Ammon's horn (tissue), 1 donor: ENCODE results near the gene ALG3.
"Not testable (repeated sequence)": the region's sequence is repeated elsewhere in the genome, so short reads cannot be mapped to it uniquely, and the experiment has no call there.

Experiments
- DNase-seq: peaks from one replicate; pipeline ENCODE4 v3.0.0-alpha.2; 2016; ENCODE audit warnings: low spot score

The ALG3 gene

GRCh38 chr3:184248454-184249411, at the start of gene ALG3:
ALG3 (minus strand) TSS chr3:184248962; CDS start chr3:184248940, 22 bp downstream.
- peak; percentile 85 for DNase-seq

GRCh38 chr3:184296616-184297015, 47.9 kb upstream of the ALG3 start:
- no peak for DNase-seq

- no peak for DNase-seq
Observed at GRCh38 chr3:184295771-184296170, 47.0 kb upstream of the ALG3 start.

GRCh38 chr3:184291738-184292445, 43.1 kb upstream of the ALG3 start:
- no peak for DNase-seq

- DNase-seq = no peak
Observed at GRCh38 chr3:184291044-184291737, 42.4 kb upstream of the ALG3 start.

GRCh38 chr3:184290331-184290730, 41.6 kb upstream of the ALG3 start:
- no peak for DNase-seq

- peak; percentile 53 for DNase-seq
Observed at GRCh38 chr3:184289426-184289938, 40.7 kb upstream of the ALG3 start.

- DNase-seq = peak; percentile 82
Observed at GRCh38 chr3:184284696-184285095, 35.9 kb upstream of the ALG3 start.

GRCh38 chr3:184283681-184284080, 34.9 kb upstream of the ALG3 start:
- no peak for DNase-seq

GRCh38 chr3:184282941-184283340, 34.2 kb upstream of the ALG3 start:
- DNase-seq = no peak

GRCh38 chr3:184277366-184277765, 28.6 kb upstream of the ALG3 start:
- no peak for DNase-seq

- DNase-seq = no peak
Observed at GRCh38 chr3:184275961-184276910, 27.5 kb upstream of the ALG3 start, which contains the start of gene ECE2. ECE2 (plus strand) TSS chr3:184276022; CDS start chr3:184276154, 132 bp downstream.

GRCh38 chr3:184275381-184275701, 26.6 kb upstream of the ALG3 start:
- DNase-seq = no peak

- no peak for DNase-seq
Observed at GRCh38 chr3:184272269-184272668, 23.5 kb upstream of the ALG3 start.

GRCh38 chr3:184267249-184267648, 18.5 kb upstream of the ALG3 start:
- not testable (repeated sequence) for DNase-seq

- no peak for DNase-seq
Observed at GRCh38 chr3:184262764-184263179, 14.0 kb upstream of the ALG3 start.

- no peak for DNase-seq
Observed at GRCh38 chr3:184261854-184262763, 13.3 kb upstream of the ALG3 start.

GRCh38 chr3:184261270-184261853, 12.6 kb upstream of the ALG3 start, which contains the start of gene CAMK2N2:
CAMK2N2 (minus strand) TSS chr3:184261553; CDS start chr3:184261285, 268 bp downstream.
- peak; percentile 56 for DNase-seq

GRCh38 chr3:184260724-184261269, 12.0 kb upstream of the ALG3 start:
- no peak for DNase-seq
